Muscle of arm (tissue), 12 donors: ENCODE results near the gene FOXD2. TPM values are rescaled to one million over a fixed set of nuclear protein-coding genes. Genes with fewer than 3 reads are reported as not detected.

ENCODE experiments used
- DNase-seq: peaks from one replicate; pipeline ENCODE4 v3.0.0-alpha.2; 2013
- polyA plus RNA-seq, 12 donors: library from polyadenylated mRNA; unstranded; fragments of 120-200 nt; gene quantifications; one replicate each; pipeline ENCODE4 v1.2.1, GENCODE V29; 2013; ENCODE audit not compliant: insufficient read length in 12 of 12

FOXD2 gene
- polyA plus RNA-seq, 12 donors, result 0.11 to 4.3 (median 0.23) TPM; not detected in 1

GRCh38 chr1:47460040-47460439, 22.2 kb downstream of the FOXD2 start:
- no peak for DNase-seq

DNA sequence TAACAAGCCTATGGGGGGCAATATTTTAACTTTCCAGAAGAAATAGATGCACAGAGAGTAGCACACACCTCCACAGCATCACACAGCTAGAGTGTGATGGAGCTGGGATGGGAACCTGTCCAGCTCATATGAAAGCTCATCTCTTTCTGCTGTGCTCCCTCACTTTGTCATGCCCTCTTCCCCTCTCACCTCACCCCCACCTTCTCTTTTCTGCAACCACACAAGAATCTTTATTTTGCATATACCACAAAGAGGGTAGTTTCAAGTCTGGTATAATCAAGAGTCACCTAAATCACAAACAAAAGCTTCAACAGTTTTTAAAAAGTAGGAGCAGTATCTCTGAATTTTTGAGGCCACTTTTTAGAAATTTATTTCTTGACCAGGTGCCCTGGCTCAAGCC, 22.6 kb downstream of the FOXD2 start:
- no peak for DNase-seq

DNA sequence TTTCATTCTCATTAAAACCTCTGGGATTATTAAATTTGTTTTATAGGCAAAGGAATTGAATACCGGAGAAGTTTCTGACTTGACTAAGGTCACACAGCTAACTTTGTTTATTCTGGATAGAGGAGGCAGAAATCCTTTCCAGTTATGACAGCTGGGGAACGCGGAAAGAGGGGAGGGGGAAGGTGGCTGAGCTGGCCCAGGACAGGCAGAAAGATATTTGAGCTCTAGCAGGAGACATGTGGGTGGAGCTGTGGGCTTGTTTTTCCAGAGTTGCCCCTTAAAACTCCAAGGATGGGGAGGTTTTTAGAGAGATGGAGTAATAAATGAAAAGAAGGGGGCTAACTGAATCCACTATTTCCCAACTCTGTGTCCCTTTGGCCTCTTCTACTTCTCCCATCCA, 27.8 kb downstream of the FOXD2 start:
- DNase-seq, result no peak

- DNase-seq, result no peak
Measured at GRCh38 chr1:47468709-47469389, 31.0 kb downstream of the FOXD2 start.

DNA sequence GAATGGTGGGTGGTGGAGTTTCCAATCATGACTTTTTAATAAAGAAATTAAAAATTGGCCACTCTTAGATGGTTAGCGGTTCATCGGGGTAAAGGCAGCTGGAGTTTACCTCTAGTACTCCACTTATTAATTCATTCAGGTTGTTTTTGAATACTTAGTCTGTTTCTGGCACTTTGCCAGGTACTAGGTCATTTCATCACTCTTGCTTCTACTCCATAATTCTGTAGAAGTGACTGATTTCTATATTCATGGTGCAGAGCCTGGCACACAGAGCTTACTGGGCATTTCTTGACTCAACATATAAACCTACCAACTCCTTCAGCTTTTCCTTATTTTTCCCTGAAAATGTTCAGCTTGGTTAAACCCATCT, 31.5 kb downstream of the FOXD2 start:
- DNase-seq, result no peak

- DNase-seq, result no peak
Measured at GRCh38 chr1:47469910-47470309, 32.1 kb downstream of the FOXD2 start.

GRCh38 chr1:47471163-47471562, 33.3 kb downstream of the FOXD2 start:
- DNase-seq, result peak; percentile 71

- DNase-seq, result no peak
Measured at GRCh38 chr1:47474278-47475193, 36.7 kb downstream of the FOXD2 start.

- no peak for DNase-seq
Measured at GRCh38 chr1:47477595-47478080, 39.8 kb downstream of the FOXD2 start.

DNA sequence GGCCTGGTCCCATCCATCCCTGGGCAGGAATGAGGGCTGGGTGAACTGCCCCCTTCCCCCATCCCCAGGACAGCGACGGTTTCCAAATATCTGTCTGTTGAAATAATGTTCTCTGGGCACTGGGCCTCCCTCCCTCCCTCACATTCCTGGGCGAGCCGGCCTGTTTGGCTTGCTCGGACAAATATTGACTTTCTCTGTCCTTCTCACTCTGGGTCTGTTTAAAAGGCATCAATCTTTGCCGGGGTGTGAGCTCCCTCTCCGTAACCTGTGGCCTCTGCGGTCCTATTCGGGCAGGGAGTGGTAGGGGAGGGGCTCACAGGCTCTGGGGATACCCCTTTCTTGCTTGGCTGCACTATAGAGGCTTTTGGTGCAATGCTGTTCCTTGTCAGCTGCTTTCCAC, 40.2 kb downstream of the FOXD2 start:
- no peak for DNase-seq

DNA sequence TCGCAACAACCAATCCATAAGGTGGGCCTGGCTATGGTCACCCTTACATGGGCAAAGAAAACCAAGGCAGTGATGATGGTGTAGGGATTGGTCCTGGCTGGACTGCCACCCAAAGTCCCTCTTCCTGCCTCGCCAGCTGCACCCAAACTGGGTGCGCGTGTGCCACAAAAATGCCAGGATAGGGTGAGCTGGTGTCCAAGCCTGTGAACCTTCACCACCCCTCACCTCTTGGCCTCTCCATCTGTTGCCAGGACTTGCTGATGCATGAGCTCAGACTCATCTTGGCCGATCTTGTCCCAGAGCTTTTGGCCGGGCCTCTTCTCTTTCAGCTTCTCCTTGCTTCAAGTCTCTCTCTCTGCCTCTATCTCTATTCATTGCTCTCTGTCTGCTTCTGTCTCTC, 41.8 kb downstream of the FOXD2 start:
- DNase-seq, result no peak

DNA sequence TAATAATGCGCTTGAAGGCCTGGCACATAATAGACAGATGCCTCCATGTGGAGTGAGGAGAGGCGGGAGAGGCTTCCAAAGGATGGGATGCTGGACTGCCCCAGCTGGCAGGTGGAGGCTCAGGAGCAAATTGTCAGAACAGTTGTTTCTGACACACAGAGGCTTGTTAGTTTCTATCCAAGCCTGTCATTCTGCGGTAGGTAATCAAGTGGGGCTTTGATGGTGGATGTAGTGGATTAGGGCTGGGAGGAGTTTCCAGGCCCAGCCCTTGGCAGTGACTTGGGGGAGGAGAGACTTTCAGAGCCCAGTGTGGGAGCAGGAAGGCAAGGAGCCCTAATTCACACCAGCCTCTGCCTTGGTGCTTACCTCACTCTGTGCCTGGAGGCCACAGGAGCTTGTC, 44.1 kb downstream of the FOXD2 start:
- DNase-seq, result no peak

DNA sequence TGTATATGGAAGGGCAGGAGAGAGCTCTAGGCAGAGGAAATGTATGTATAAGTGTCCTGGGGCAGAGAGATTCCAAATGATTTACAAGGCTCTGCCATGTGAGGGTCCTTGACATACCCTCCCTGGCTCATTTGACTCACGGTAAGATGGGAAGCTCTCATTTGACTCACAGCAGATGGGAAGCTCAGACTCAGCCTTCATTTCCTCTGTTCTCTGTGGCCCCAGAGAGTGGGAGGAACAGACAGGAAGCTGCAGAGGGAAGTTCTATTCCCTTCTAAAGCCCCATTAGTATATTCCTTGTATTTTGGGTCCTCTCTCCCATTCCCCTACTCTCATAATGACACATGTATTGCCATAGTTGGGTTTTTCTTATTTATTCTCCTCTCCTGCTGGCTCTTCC, 44.9 kb downstream of the FOXD2 start:
- DNase-seq, result no peak

GRCh38 chr1:47483651-47484050, 45.8 kb downstream of the FOXD2 start:
- DNase-seq, result no peak

- no peak for DNase-seq
Measured at GRCh38 chr1:47485817-47486216, 48.0 kb downstream of the FOXD2 start.

DNA sequence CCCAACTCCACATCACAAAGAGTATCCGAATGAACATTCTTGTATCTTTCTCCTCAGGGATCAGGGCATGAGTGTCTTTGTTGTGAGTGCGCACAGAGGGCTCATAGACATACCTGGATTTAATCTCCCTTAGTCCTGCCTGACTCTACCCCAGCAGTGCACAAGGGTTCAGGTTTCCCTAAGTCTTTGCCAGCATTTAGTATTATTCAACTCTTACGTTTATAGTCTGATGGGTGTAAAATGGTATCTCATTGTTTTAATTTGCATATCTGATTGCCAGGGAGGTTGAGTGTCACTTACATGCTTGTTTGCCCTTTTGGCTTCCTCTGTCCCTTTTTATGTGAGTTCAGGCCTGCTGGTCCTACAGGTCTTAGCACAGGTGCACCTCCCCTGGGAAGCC, 49.5 kb downstream of the FOXD2 start:
- DNase-seq, result no peak

DNA sequence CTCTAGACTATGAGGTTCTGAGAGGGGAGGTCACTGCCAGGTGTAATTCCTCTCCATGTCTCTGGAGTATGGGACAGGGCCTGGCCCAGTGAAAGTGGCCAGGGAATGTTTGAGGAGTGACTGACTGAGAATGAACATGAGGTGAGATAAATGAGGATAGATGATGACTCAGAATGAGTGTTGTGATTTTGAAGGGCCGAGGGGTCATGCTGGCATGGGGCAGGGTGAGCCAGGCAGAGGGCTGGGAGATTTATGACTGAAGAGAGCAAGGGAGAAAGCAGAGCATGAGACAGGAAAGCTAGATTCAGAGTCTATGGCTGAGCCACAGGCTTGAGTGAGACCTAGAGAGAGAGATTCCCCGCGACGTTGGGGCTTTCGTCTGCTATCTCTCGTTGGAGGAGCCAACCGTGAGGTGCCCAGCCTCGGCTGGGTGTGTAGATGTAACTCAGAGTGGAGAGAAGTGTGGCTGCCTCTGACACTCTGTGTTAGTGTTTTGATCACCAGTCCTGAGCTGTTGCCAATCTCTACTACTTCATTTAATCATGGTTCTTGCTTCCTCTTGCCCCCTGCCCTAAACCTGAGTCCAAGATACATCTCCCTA, 50.1 kb downstream of the FOXD2 start:
- DNase-seq, result no peak

Other genes starting within 250 kb of the FOXD2 start
- under 1 TPM in 6 of 12 donors, not detected in 6; 0.27 to 0.54 (median 0.37) TPM for gene PDZK1IP1, start 248.0 kb upstream of the FOXD2 start, polyA plus RNA-seq
- 1 to 10 TPM in 11 of 12 donors, not detected in 1; 2.2 to 4.8 (median 3.6) TPM for gene TAL1, start 205.8 kb upstream of the FOXD2 start, polyA plus RNA-seq
- gene STIL, start 123.9 kb upstream of the FOXD2 start, polyA plus RNA-seq, result 1 to 10 TPM in 11 of 12 donors, not detected in 1; 2.8 to 7.5 (median 5.4) TPM
- 10 to 100 TPM in 11 of 12 donors, not detected in 1; 68.1 to 87.5 (median 79.1) TPM for gene CMPK1, start 104.3 kb upstream of the FOXD2 start, polyA plus RNA-seq
- gene FOXE3, start 21.8 kb upstream of the FOXD2 start, polyA plus RNA-seq, result under 1 TPM in 3 of 12 donors, not detected in 9; 0.08 to 0.26 (median 0.20) TPM